HepG2 (cell line): ENCODE results near the gene UBE2H.

ENCODE experiments used
- CBX5 ChIP-seq: sonication (generic); formaldehyde crosslinking; IDR thresholded peaks from 2 replicates; pipeline ENCODE4 v1.4.0; 2020; ENCODE audit warnings: missing genetic modification reagents, borderline replicate concordance
- EZH2 ChIP-seq: conservative IDR thresholded peaks from 2 replicates; pipeline ENCODE4 v1.6.1; 2012; ENCODE audit warnings: mild to moderate bottlenecking, low read depth, low read length, moderate library complexity
- GABPA ChIP-seq, 2 experiments: IDR thresholded peaks; 2 replicates each; pipeline ENCODE4 v1.6.1; 2011 to 2016; ENCODE audit warnings: low read depth in 2 of 2, low read length in 1 of 2, missing biosample characterization in 1 of 2, missing genetic modification characterization in 1 of 2
- RNF2 ChIP-seq: fragments of 450-650 bp; conservative IDR thresholded peaks from 2 replicates; pipeline ENCODE4 v1.6.1; 2016; ENCODE audit warnings: low read depth
- SALL2 ChIP-seq: sonication (generic); formaldehyde crosslinking; IDR thresholded peaks from 2 replicates; pipeline ENCODE4 v1.8.1; 2023; ENCODE audit warnings: mild to moderate bottlenecking, missing genetic modification reagents, inconsistent platforms
- ZNF232 ChIP-seq: sonication (generic); formaldehyde crosslinking; IDR thresholded peaks from 2 replicates; pipeline ENCODE4 v1.4.0; 2020; ENCODE audit warnings: missing genetic modification reagents, borderline replicate concordance
- TF ChIP-seq, protein P1 (sequence below): sonication (generic); formaldehyde crosslinking; IDR thresholded peaks from 2 replicates; pipeline ENCODE4 v1.4.0; 2020; ENCODE audit warnings: missing genetic modification reagents, low read depth, mild to moderate bottlenecking, borderline replicate concordance

DNA sequence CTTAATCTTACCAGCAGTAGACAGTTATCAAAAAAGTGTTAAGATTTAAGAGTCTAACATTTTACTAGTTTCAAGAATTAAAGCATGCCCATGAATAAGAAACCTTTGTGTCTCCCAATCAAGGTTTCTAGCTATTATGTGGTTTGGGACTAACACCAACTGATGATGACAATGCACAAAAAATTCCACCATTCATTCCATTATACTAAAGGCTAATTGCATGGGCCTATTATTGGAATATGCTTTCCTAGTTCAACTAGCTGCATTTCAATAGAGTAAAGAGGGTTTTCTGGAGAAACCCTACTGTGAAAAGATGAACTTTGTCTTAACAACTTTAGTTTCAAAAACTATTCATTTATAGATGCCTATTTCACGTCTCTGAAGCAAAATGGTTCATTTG, 44.6 kb downstream of the UBE2H start:
- TF ChIP-seq CBX5 (CRISPR knock-in tag): no peak
- TF ChIP-seq, protein P1, sequence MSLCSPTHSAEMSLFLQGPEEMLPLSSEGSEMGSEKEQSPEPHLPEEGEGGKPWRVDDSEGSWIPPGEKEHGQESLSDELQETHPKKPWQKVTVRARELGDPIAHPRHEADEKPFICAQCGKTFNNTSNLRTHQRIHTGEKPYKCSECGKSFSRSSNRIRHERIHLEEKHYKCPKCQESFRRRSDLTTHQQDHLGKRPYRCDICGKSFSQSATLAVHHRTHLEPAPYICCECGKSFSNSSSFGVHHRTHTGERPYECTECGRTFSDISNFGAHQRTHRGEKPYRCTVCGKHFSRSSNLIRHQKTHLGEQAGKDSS (CRISPR knock-in tag): no peak
- no peak for TF ChIP-seq RNF2
- no peak for TF ChIP-seq GABPA (IDR thresholded peaks at IDR 0.05; ENCODE audit: low read depth, low read length)
- no peak for TF ChIP-seq GABPA (CRISPR knock-in tag; IDR thresholded peaks at IDR 0.05; ENCODE audit: low read depth)
- TF ChIP-seq ZNF232 (CRISPR knock-in tag): no peak
- no peak for TF ChIP-seq EZH2
- TF ChIP-seq SALL2: no peak
